SK-N-SH (cell line): ENCODE data around the gene SYTL4.

ENCODE experiments used
- EP300 ChIP-seq, 2 experiments: IDR thresholded peaks; 2 replicates each; pipeline versions ENCODE4 v1.4.0 to v1.6.1; 2012; ENCODE audit warnings: borderline replicate concordance in 1 of 2, low read depth in 1 of 2, low read length in 1 of 2
- EZH2phosphoT487 ChIP-seq: fragments of 200-600 bp; sonication (generic); IDR thresholded peaks from 2 replicates; pipeline ENCODE4 v1.6.1; 2017; ENCODE audit warnings: low read depth, mixed run types, mild to moderate bottlenecking, antibody characterized with exemption, moderate library complexity, borderline replicate concordance
- FOXM1 ChIP-seq: IDR thresholded peaks from 2 replicates; pipeline ENCODE4 v1.4.0; 2012; ENCODE audit warnings: low read depth, mild to moderate bottlenecking
- IRF3 ChIP-seq: fragments of 150-350 bp; IDR thresholded peaks from 2 replicates; pipeline ENCODE4 v1.6.1; 2016; ENCODE audit warnings: mild to moderate bottlenecking, low read depth, low read length
- MXI1 ChIP-seq: IDR thresholded peaks from 2 replicates; pipeline ENCODE4 v1.6.1; 2012; ENCODE audit warnings: mild to moderate bottlenecking, low read depth, low read length, improper control_type of control experiment
- NRF1 ChIP-seq: IDR thresholded peaks from 2 replicates; pipeline ENCODE4 v1.6.1; 2012; ENCODE audit warnings: low read depth, mild to moderate bottlenecking, low read length
- POLR2AphosphoS5 ChIP-seq: IDR thresholded peaks from 2 replicates; pipeline ENCODE4 v1.6.1; 2012; ENCODE audit warnings: low read depth, low read length
- RAD21 ChIP-seq: IDR thresholded peaks from 2 replicates; pipeline ENCODE4 v1.6.1; 2012; ENCODE audit warnings: mild to moderate bottlenecking, low read length
- REST ChIP-seq: IDR thresholded peaks from 2 replicates; pipeline ENCODE4 v1.6.1; 2012; ENCODE audit warnings: mild to moderate bottlenecking, low read depth, low read length, moderate library complexity
- TCF12 ChIP-seq: IDR thresholded peaks from 2 replicates; pipeline ENCODE4 v1.4.0; 2012
- USF2 ChIP-seq: fragments of 150-350 bp; IDR thresholded peaks from 2 replicates; pipeline ENCODE4 v1.6.1; 2017; ENCODE audit warnings: antibody characterized with exemption, low read length, low read depth, borderline replicate concordance
- TF ChIP-seq, protein P1 (sequence below): fragments of 200-600 bp; sonication (generic); IDR thresholded peaks from 2 replicates; pipeline ENCODE4 v1.6.1; 2017; ENCODE audit warnings: antibody characterized with exemption, mild to moderate bottlenecking, moderate library complexity

GRCh38 chrX:100696699-100697351, 35.1 kb downstream of the SYTL4 start:
- TF ChIP-seq, protein P1, sequence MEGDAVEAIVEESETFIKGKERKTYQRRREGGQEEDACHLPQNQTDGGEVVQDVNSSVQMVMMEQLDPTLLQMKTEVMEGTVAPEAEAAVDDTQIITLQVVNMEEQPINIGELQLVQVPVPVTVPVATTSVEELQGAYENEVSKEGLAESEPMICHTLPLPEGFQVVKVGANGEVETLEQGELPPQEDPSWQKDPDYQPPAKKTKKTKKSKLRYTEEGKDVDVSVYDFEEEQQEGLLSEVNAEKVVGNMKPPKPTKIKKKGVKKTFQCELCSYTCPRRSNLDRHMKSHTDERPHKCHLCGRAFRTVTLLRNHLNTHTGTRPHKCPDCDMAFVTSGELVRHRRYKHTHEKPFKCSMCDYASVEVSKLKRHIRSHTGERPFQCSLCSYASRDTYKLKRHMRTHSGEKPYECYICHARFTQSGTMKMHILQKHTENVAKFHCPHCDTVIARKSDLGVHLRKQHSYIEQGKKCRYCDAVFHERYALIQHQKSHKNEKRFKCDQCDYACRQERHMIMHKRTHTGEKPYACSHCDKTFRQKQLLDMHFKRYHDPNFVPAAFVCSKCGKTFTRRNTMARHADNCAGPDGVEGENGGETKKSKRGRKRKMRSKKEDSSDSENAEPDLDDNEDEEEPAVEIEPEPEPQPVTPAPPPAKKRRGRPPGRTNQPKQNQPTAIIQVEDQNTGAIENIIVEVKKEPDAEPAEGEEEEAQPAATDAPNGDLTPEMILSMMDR, result no peak
- TF ChIP-seq POLR2AphosphoS5 (no peak), REST (no peak), EZH2phosphoT487 (no peak), USF2 (no peak), RAD21 (no peak), MXI1 (no peak), FOXM1 (no peak), IRF3 (no peak), TCF12 (no peak), EP300 (IDR thresholded peaks at IDR 0.05; ENCODE audit: borderline replicate concordance in 1 of 2, low read depth in 1 of 2, low read length in 1 of 2) (no peak), NRF1 (no peak)
